Osteocyte (in vitro differentiated cells): ENCODE results near the gene CCNB1IP1. TPM values are rescaled to one million over a fixed set of nuclear protein-coding genes. Genes with fewer than 3 reads are reported as not detected.
"Not testable (repeated sequence)": the region's sequence is repeated elsewhere in the genome, so short reads cannot be mapped to it uniquely, and the experiment has no call there.

Experiments used
- DNase-seq: peaks from one replicate; pipeline ENCODE4 v3.0.0; 2021; ENCODE audit warnings: mixed read lengths; ENCODE audit not compliant: unreplicated experiment; ENCODE audit errors: extremely low spot score
- H3K27ac Mint-ChIP-seq: one replicate; pipeline ENCODE4 v1.8.0; 2021; ENCODE audit warnings: mild to moderate bottlenecking, mixed read lengths; ENCODE audit not compliant: unreplicated experiment
- H3K27me3 Mint-ChIP-seq: one replicate; pipeline ENCODE4 v1.8.0; 2021; ENCODE audit warnings: mixed read lengths; ENCODE audit not compliant: unreplicated experiment
- H3K36me3 Mint-ChIP-seq: one replicate; pipeline ENCODE4 v1.8.0; 2021; ENCODE audit warnings: mixed read lengths; ENCODE audit not compliant: unreplicated experiment
- H3K4me1 Mint-ChIP-seq: one replicate; pipeline ENCODE4 v1.8.0; 2021; ENCODE audit warnings: mixed read lengths; ENCODE audit not compliant: unreplicated experiment
- H3K4me3 Mint-ChIP-seq: one replicate; pipeline ENCODE4 v1.8.0; 2021; ENCODE audit warnings: mild to moderate bottlenecking, moderate library complexity, mixed read lengths; ENCODE audit not compliant: unreplicated experiment
- H3K9me3 Mint-ChIP-seq: one replicate; pipeline ENCODE4 v1.8.0; 2021; ENCODE audit warnings: mixed read lengths; ENCODE audit not compliant: unreplicated experiment
- CTCF ChIP-seq: fragments of 200-600 bp; sonication (generic); IDR thresholded peaks from 2 replicates; pipeline ENCODE4 v1.5.0; 2021; ENCODE audit warnings: antibody characterized with exemption, mild to moderate bottlenecking, moderate library complexity
- total RNA-seq: library from RNA; stranded (reverse); gene quantifications from 2 replicates; pipeline ENCODE4 v1.2.1, GENCODE V29; 2021

Gene CCNB1IP1
- total RNA-seq, 1 donor from 2014 or later: 49.6 TPM

- no peaks in the 10 kb centered on the region for H3K27me3 Mint-ChIP-seq
- DNase-seq: no peak
- H3K9me3 Mint-ChIP-seq: peaks cover 27% of the 10 kb centered on the region
- no peak overlapping the region for H3K27ac Mint-ChIP-seq
- no peaks in the 10 kb centered on the region for H3K4me1 Mint-ChIP-seq
- H3K4me3 Mint-ChIP-seq: no peak overlapping the region
- peaks cover 59% of the 10 kb centered on the region for H3K36me3 Mint-ChIP-seq
- no peak for TF ChIP-seq CTCF
These were observed 54.7 kb downstream of the CCNB1IP1 start for GRCh38 chr14:20278414-20278813.

GRCh38 chr14:20277409-20277808 is 55.7 kb downstream of the CCNB1IP1 start:
- no peak overlapping the region for H3K4me3 Mint-ChIP-seq
- DNase-seq: no peak
- H3K27me3 Mint-ChIP-seq: no peaks in the 10 kb centered on the region
- TF ChIP-seq CTCF: no peak
- peaks cover 50% of the 10 kb centered on the region for H3K36me3 Mint-ChIP-seq
- H3K27ac Mint-ChIP-seq: no peak overlapping the region
- no peaks in the 10 kb centered on the region for H3K4me1 Mint-ChIP-seq
- peaks cover 35% of the 10 kb centered on the region for H3K9me3 Mint-ChIP-seq

GRCh38 chr14:20274062-20274461 is 59.0 kb downstream of the CCNB1IP1 start:
- Mint-ChIP-seq H3K9me3 (peaks cover 30% of the 10 kb centered on the region), H3K4me1 (no peaks in the 10 kb centered on the region), H3K36me3 (peaks cover 28% of the 10 kb centered on the region), H3K27ac (no peak overlapping the region), H3K27me3 (no peaks in the 10 kb centered on the region), H3K4me3 (no peak overlapping the region)
- no peak for TF ChIP-seq CTCF
- no peak for DNase-seq

GRCh38 chr14:20264361-20264760 is 68.7 kb downstream of the CCNB1IP1 start:
- H3K9me3 Mint-ChIP-seq, DNase-seq, H3K36me3 Mint-ChIP-seq, H3K4me3 Mint-ChIP-seq, H3K27me3 Mint-ChIP-seq, H3K4me1 Mint-ChIP-seq, H3K27ac Mint-ChIP-seq: not testable (repeated sequence)

- Mint-ChIP-seq H3K36me3 (no peaks in the 10 kb centered on the region), H3K4me3 (no peak overlapping the region), H3K27me3 (no peaks in the 10 kb centered on the region), H3K27ac (peak overlapping the region; percentile 6), H3K9me3 (no peaks in the 10 kb centered on the region), H3K4me1 (peaks cover 7% of the 10 kb centered on the region)
- TF ChIP-seq CTCF: no peak
- DNase-seq: no peak
These were observed 70.4 kb downstream of the CCNB1IP1 start for GRCh38 chr14:20262642-20263128.

Other genes starting within 250 kb of the CCNB1IP1 start
- not detected in 2 replicates for gene OR4K17, start 222.5 kb downstream of the CCNB1IP1 start, total RNA-seq
- gene OR4N5, start 194.5 kb downstream of the CCNB1IP1 start, total RNA-seq: not detected in 2 replicates
- gene OR11G2, start 142.4 kb downstream of the CCNB1IP1 start, total RNA-seq: not detected in 2 replicates
- gene OR11H6, start 109.6 kb downstream of the CCNB1IP1 start, total RNA-seq: not detected in 2 replicates
- gene OR11H7, start 104.3 kb downstream of the CCNB1IP1 start, total RNA-seq: not detected in 2 replicates
- gene OR11H4, start 94.0 kb downstream of the CCNB1IP1 start, total RNA-seq: not detected in 2 replicates
- gene TTC5, start 27.3 kb downstream of the CCNB1IP1 start, total RNA-seq: 24.5 and 25.4 TPM in 2 replicates
- 22.7 and 25.3 TPM in 2 replicates for gene PARP2, start 10.4 kb upstream of the CCNB1IP1 start, total RNA-seq
- 35.4 and 38.0 TPM in 2 replicates for gene TEP1, start 80.2 kb upstream of the CCNB1IP1 start, total RNA-seq
- 0.05 and 0.08 TPM in 2 replicates for gene KLHL33, start 102.9 kb upstream of the CCNB1IP1 start, total RNA-seq
- 35.7 and 37.1 TPM in 2 replicates for gene OSGEP, start 121.5 kb upstream of the CCNB1IP1 start, total RNA-seq
- 232 and 241 TPM in 2 replicates for gene APEX1, start 121.9 kb upstream of the CCNB1IP1 start, total RNA-seq
- gene PIP4P1, start 128.2 kb upstream of the CCNB1IP1 start, total RNA-seq: 34.9 and 36.8 TPM in 2 replicates
- gene PNP, start 136.1 kb upstream of the CCNB1IP1 start, total RNA-seq: 16.0 and 17.0 TPM in 2 replicates
- gene RNASE10, start 172.3 kb upstream of the CCNB1IP1 start, total RNA-seq: 0.40 and 1.1 TPM in 2 replicates
- not detected in 2 replicates for gene RNASE9, start 227.8 kb upstream of the CCNB1IP1 start, total RNA-seq